BJ (cell line): ENCODE results near the gene IFNA8. TPM values are rescaled to one million over a fixed set of nuclear protein-coding genes. Genes with fewer than 3 reads are reported as not detected.
A peak's percentile ranks its signal among the peaks of the same experiment; 100 is the strongest.
"Not testable (repeated sequence)": the region's sequence is repeated elsewhere in the genome, so short reads cannot be mapped to it uniquely, and the experiment has no call there.

ENCODE experiments used
- CTCF ChIA-PET: fragments of 350-600 bp; formaldehyde crosslinking; extraction: SDS; loops from one replicate; lab custom pipeline; 2021; ENCODE audit warnings: antibody characterized with exemption, inconsistent platforms; lab: Yijun Ruan, JAX
- POLR2A ChIA-PET: fragments of 300-600 bp; sonication (Branson Sonifier 250); formaldehyde crosslinking; extraction: SDS; loops from one replicate; lab custom pipeline; 2021; ENCODE audit warnings: antibody characterized with exemption; lab: Charles Lee
- DNase-seq: peaks from one replicate; pipeline ENCODE4 v3.0.0-alpha.2; 2011; ENCODE audit warnings: low read depth
- H3K27me3 ChIP-seq: 2 replicates; pipeline ENCODE4 v1.6.0; 2011; ENCODE audit warnings: low read length; ENCODE audit not compliant: control insufficient read depth, insufficient read depth
- H3K36me3 ChIP-seq: 2 replicates; pipeline ENCODE4 v1.5.1; 2011; ENCODE audit warnings: low read length; ENCODE audit not compliant: control insufficient read depth, insufficient read depth
- H3K4me3 ChIP-seq: 2 replicates; pipeline ENCODE4 v1.5.1; 2011; ENCODE audit warnings: low read depth, mild to moderate bottlenecking, control low read depth, low read length
- polyA plus RNA-seq: library from polyadenylated mRNA; depleted of rRNA; stranded (reverse); fragments of >200 nt; gene quantifications from 2 replicates; pipeline ENCODE4 v1.2.3, GENCODE V29; 2011
- TF ChIP-seq, protein P1 (sequence below): IDR thresholded peaks from 2 replicates; pipeline ENCODE4 v1.5.1; 2011; ENCODE audit warnings: low read depth, mild to moderate bottlenecking, control low read depth, inconsistent platforms, low read length, moderate library complexity; ENCODE audit not compliant: insufficient read depth

Gene IFNA8
- polyA plus RNA-seq, 1 experiment, result not detected

DNA sequence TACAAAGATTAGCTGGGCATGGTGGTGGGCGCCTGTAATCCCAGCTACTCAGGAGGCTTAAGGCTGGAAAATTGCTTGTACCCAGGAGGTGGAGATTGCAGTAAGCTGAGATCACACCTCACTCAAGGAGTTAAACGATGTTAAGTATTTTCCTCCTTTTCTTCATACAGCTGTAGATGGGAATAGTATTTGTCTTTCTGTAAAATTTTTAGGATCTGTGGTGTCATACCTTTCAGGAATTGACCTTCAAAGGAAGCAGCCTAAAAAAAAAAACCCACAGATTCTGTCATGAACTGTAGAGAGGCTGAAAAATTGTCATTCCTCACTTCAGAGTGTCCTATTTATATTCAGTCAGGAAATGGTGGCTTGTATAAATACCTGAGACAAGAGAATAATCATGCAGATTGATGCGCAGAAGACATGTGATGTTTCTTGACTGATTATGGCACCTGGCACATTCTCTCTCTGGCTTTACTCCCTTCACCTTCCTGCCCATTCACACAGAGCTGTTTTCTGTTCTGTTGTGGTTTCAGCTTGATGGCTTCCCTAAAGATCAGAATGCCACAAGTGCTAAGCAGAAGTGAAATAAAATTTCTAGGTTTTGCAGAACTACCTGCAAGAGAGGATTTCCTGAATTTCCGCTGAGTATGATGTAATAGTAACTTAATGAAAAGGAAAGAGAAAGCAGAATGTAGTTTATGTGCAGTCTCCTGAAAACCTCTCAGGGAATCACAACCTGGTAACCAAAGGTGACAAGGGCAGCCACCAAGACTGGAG lies 35.1 kb downstream of the IFNA8 start:
- no peaks in the 10 kb centered on the region for H3K27me3 ChIP-seq
- CTCF ChIA-PET, result interaction anchor here (1.2 to 3.9 kb wide), 3 partner anchors 9 to 126 kb away, joined by 3 to 19 read pairs (median 9); no protein-coding TSS in a partner anchor
- DNase-seq, result no peak
- no peak overlapping the region for H3K4me3 ChIP-seq
- no peaks in the 10 kb centered on the region for H3K36me3 ChIP-seq
- POLR2A ChIA-PET, result no interaction called here
- TF ChIP-seq, protein P1, sequence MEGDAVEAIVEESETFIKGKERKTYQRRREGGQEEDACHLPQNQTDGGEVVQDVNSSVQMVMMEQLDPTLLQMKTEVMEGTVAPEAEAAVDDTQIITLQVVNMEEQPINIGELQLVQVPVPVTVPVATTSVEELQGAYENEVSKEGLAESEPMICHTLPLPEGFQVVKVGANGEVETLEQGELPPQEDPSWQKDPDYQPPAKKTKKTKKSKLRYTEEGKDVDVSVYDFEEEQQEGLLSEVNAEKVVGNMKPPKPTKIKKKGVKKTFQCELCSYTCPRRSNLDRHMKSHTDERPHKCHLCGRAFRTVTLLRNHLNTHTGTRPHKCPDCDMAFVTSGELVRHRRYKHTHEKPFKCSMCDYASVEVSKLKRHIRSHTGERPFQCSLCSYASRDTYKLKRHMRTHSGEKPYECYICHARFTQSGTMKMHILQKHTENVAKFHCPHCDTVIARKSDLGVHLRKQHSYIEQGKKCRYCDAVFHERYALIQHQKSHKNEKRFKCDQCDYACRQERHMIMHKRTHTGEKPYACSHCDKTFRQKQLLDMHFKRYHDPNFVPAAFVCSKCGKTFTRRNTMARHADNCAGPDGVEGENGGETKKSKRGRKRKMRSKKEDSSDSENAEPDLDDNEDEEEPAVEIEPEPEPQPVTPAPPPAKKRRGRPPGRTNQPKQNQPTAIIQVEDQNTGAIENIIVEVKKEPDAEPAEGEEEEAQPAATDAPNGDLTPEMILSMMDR, result no peak

- DNase-seq, POLR2A ChIA-PET, H3K4me3 ChIP-seq, H3K27me3 ChIP-seq, H3K36me3 ChIP-seq: not testable (repeated sequence)
- CTCF ChIA-PET, result interaction anchor here (0.6 kb wide), 1 partner anchor 328 kb away, joined by 3 read pairs; no protein-coding TSS in a partner anchor
These were observed 40.4 kb downstream of the IFNA8 start for GRCh38 chr9:21449312-21449711.

GRCh38 chr9:21450733-21451394 lies 41.9 kb downstream of the IFNA8 start:
- DNase-seq, result peak; percentile 17
- Histone ChIP-seq H3K36me3 (no peaks in the 10 kb centered on the region; the same call in 1 of the 2 replicates), H3K4me3 (no peak overlapping the region), H3K27me3 (no peaks in the 10 kb centered on the region)
- CTCF ChIA-PET, result no interaction called here
- POLR2A ChIA-PET, result no interaction called here
- TF ChIP-seq, protein P1, result no peak

DNA sequence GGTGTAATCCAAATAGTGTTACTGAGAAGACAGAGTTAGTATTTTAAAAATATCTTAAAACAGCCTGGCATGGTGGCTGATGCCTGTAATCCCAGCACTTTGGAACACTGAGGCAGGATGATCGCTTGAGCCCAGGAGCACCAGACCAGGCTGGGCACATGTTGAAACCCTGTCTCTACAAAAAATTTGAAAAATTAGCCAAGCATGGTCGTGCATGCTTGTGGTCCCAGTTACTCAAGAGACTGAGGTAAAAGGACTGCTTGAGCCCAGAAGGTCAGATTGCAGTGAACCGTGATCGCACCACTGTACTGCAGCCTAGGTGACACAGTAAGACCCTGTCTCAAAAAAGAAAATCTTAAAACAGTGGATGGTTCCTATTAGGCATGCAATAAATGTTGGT lies 43.8 kb downstream of the IFNA8 start:
- POLR2A ChIA-PET, result no interaction called here
- CTCF ChIA-PET, result interaction anchor here (4.0 kb wide), 1 partner anchor 18 kb away, joined by 53 read pairs; no protein-coding TSS in a partner anchor
- Histone ChIP-seq H3K36me3 (no peaks in the 10 kb centered on the region; the same call in 1 of the 2 replicates), H3K27me3 (no peaks in the 10 kb centered on the region), H3K4me3 (no peak overlapping the region)
- DNase-seq, result no peak
- TF ChIP-seq, protein P1, result no peak

DNA sequence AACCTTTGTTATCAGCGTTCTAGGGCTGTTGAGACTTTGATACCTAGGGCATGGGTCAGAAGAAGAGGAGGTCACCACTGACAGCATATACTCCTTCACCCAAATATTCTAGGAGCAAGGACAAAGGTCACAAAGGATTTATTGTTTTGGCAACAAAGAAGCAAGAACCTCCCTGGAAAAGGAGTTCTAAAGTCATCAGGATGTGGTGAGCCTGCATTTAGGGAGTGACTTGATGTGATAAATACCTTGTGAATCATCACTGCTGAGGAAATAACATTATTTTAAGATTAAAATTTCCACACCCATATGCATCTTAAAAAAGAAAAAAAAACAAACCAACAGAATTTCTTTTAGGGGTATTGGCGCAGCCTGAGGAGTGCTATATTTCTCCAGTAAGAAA lies 45.2 kb downstream of the IFNA8 start:
- peak; percentile 20 for DNase-seq
- Histone ChIP-seq H3K27me3 (no peaks in the 10 kb centered on the region), H3K4me3 (no peak overlapping the region), H3K36me3 (no peaks in the 10 kb centered on the region; the same call in 1 of the 2 replicates)
- CTCF ChIA-PET, result interaction anchor here (1.3 to 4.0 kb wide), 5 partner anchors 20 to 335 kb away, joined by 6 to 53 read pairs (median 8); no protein-coding TSS in a partner anchor
- POLR2A ChIA-PET, result no interaction called here
- TF ChIP-seq, protein P1, result no peak
